Neural cell (in vitro differentiated cells): Measurements from ENCODE around the gene PRKCA.

Source experiments
- EP300 ChIP-seq: fragments of 450-650 bp; conservative IDR thresholded peaks from 2 replicates; pipeline ENCODE4 v1.6.1; 2014; ENCODE audit warnings: antibody characterized with exemption, mild to moderate bottlenecking, moderate library complexity; ENCODE audit not compliant: poor library complexity, severe bottlenecking
- EZH2 ChIP-seq: fragments of 200-600, 300-800 bp; shearing (Covaris generic), sonication (generic); IDR thresholded peaks from 2 replicates; pipeline ENCODE4 v1.6.1; 2014; ENCODE audit warnings: antibody characterized with exemption, low read length, borderline replicate concordance, mild to moderate bottlenecking; ENCODE audit not compliant: insufficient read depth, poor library complexity, severe bottlenecking
- TF ChIP-seq, protein P1 (sequence below): fragments of 450-650 bp; IDR thresholded peaks from 2 replicates; pipeline ENCODE4 v1.5.1; 2014; ENCODE audit warnings: antibody characterized with exemption, mild to moderate bottlenecking, moderate library complexity; ENCODE audit not compliant: poor library complexity, severe bottlenecking

DNA sequence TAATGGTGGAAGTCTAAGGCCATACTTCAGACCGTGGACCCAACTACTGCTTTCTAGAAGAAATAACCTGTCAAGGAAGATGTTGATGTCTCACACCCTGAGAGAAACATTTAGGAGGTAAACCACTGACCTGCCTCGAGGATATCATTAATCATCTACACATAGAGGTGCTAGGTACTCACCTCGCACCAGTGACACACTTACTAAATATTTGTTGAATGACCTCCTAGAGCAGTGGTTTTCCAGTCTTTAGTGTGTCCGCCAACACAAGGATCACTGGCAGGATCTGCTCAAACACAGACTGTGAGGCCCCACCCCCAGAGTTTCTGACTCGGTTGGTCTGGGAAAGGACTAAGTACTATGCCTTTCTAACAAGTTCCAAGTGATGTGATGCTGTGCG is 335.1 kb downstream of the PRKCA start:
- TF ChIP-seq EZH2 (no peak), EP300 (no peak)
- TF ChIP-seq, protein P1, sequence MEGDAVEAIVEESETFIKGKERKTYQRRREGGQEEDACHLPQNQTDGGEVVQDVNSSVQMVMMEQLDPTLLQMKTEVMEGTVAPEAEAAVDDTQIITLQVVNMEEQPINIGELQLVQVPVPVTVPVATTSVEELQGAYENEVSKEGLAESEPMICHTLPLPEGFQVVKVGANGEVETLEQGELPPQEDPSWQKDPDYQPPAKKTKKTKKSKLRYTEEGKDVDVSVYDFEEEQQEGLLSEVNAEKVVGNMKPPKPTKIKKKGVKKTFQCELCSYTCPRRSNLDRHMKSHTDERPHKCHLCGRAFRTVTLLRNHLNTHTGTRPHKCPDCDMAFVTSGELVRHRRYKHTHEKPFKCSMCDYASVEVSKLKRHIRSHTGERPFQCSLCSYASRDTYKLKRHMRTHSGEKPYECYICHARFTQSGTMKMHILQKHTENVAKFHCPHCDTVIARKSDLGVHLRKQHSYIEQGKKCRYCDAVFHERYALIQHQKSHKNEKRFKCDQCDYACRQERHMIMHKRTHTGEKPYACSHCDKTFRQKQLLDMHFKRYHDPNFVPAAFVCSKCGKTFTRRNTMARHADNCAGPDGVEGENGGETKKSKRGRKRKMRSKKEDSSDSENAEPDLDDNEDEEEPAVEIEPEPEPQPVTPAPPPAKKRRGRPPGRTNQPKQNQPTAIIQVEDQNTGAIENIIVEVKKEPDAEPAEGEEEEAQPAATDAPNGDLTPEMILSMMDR: no peak
